ENCODE data around the gene GALNS. TPM values are rescaled to one million over a fixed set of nuclear protein-coding genes. Genes with fewer than 3 reads are reported as not detected.

The GALNS gene
- total RNA-seq, 2 experiments from 2014 or later: 50.9 to 51.8 TPM

DNA sequence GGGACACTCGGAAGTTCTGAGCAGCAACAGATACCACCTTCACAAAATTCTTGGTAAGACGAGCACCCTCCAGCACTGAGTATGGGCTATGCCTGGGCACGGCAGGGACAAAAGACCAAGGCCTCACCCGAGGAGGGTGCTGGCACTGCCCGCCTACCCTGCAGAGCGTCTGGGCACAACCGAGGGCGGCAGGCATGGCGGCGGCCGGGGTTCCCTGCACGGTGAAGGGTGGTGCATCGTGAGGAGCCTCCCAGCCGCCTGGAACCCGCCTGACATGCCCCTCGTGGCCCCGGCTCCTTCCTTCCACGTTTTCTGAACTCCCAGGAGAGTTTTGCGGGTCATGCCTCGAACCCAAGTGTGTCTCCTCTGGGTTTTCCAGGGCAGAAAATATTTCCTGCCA is 18.9 kb downstream of the GALNS start:
- DNase-seq (no peak), ATAC-seq (ENCODE audit: low read depth) (no peak)
- H3K36me3 Mint-ChIP-seq: no peaks in the 10 kb centered on the region
- POLR2A ChIA-PET: no interaction called here
- H3K4me1 Mint-ChIP-seq: no peaks in the 10 kb centered on the region
- H3K27ac Mint-ChIP-seq: no peak overlapping the region
- no peaks in the 10 kb centered on the region for H3K9me3 Mint-ChIP-seq
- no peak overlapping the region for H3K4me3 Mint-ChIP-seq
- no peaks in the 10 kb centered on the region for H3K27me3 Mint-ChIP-seq

DNA sequence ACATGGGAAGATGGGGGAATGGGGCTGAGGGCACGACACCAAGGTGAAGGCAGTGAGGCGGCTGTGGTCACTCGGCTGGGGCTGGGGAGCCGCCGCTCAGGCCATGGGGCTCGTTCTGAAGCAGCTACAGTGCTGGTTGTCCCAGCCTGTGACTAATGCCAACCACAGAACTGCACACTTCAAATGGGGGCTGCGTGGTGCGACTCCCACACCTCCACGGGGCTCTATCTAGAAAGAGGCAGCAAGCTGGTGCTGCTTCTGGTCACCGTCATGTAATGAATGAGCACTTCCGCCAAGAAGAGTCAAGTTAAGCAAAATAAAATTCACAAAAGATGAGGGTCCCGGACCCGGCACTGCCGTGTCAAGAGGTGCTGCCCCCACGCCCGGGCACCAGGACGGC is 20.0 kb downstream of the GALNS start:
- no peak overlapping the region for H3K27ac Mint-ChIP-seq
- ATAC-seq (ENCODE audit: low read depth) (no peak), DNase-seq (no peak)
- no peak overlapping the region for H3K4me3 Mint-ChIP-seq
- no peaks in the 10 kb centered on the region for H3K9me3 Mint-ChIP-seq
- H3K27me3 Mint-ChIP-seq: no peaks in the 10 kb centered on the region
- no peaks in the 10 kb centered on the region for H3K4me1 Mint-ChIP-seq
- POLR2A ChIA-PET: no interaction called here
- H3K36me3 Mint-ChIP-seq: no peaks in the 10 kb centered on the region

DNA sequence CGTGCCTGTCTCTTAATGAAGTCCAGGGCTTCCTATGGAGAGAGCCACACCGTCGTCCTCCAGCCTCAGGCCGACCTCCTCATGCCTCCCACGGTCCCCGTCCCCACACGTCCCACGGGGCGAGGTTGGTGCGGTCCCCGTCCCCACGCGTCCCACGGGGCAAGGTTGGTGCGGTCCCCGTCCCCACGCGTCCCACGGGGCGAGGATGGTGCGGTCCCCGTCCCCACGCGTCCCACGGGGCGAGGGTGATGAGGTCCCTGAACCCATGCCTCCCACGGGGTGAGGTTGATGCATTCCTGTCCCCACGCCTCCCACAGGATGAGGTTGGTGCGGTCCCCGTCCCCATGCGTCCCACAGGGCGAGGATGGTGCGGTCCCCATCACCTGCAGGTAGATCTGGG is 20.9 kb downstream of the GALNS start:
- Mint-ChIP-seq H3K36me3 (no peaks in the 10 kb centered on the region), H3K9me3 (no peaks in the 10 kb centered on the region), H3K4me3 (no peak overlapping the region), H3K27ac (no peak overlapping the region), H3K27me3 (no peaks in the 10 kb centered on the region), H3K4me1 (no peaks in the 10 kb centered on the region)
- ATAC-seq (ENCODE audit: low read depth) (no peak), DNase-seq (no peak)
- POLR2A ChIA-PET: no interaction called here

DNA sequence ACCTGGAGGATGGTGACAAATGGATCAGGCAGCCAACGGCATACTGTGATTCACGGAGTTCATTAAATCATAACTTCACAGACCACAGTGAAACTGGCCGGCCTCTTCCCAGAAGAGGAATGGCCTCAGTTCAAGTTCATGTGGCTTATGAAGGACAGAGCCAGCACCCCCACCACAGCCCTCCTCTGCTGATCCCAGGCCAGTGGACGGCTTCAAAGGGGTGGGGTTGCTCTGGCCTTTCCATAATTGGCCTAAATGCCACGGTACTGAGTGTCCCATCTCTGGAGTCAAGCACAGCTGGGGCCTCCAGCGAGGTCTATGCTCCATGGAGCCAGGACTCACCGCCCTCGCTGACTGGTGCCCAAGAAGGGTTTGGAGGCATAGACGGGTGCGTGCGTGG is 21.4 kb downstream of the GALNS start:
- no peak for DNase-seq
- no peaks in the 10 kb centered on the region for H3K9me3 Mint-ChIP-seq
- H3K27me3 Mint-ChIP-seq: no peaks in the 10 kb centered on the region
- POLR2A ChIA-PET: no interaction called here
- no peaks in the 10 kb centered on the region for H3K4me1 Mint-ChIP-seq
- no peak overlapping the region for H3K4me3 Mint-ChIP-seq
- H3K27ac Mint-ChIP-seq: no peak overlapping the region
- ATAC-seq (ENCODE audit: low read depth): no peak
- no peaks in the 10 kb centered on the region for H3K36me3 Mint-ChIP-seq

DNA sequence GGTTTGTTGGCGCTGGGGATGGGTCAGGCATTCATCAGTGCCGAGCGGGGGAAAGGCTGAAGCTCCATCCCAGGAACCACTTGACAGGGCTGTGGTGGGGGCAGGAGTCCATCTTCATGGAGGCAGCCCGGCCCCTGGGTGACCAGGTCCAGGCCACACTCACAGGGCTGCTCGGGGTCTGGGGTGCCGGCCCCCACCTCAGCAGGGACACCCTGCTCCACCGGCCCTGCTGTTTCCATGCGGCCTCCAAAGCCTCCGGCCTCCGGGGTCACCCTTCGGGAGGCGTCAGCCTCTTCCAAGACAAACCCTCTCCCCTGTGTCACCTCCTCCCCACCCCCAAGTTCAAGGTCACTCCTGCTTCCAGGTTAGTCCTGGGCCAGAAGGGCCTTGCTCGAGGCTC is 22.1 kb downstream of the GALNS start:
- Mint-ChIP-seq H3K27me3 (no peaks in the 10 kb centered on the region), H3K36me3 (no peaks in the 10 kb centered on the region), H3K4me3 (no peak overlapping the region), H3K4me1 (no peaks in the 10 kb centered on the region), H3K9me3 (no peaks in the 10 kb centered on the region), H3K27ac (no peak overlapping the region)
- POLR2A ChIA-PET: no interaction called here
- ATAC-seq (ENCODE audit: low read depth) (no peak), DNase-seq (no peak)

DNA sequence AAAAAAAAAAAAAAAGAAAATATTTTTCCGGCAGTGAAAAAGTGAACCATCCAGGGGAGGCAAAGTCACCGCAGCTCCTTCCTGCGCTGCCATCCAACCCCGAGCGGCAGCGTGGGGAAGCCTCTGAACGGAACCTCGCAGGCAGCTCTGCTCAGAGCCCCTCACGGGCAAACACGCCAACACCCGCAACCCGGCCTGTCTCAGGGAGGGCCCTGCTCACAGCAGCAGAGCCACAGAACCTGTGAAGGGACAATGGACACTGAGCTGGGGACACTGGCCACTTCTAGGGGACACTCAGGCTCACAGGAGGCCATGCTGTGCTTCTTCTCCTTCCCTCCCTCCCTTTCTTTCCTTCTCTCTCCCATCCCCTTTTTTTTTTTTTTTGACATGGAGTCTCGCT is 23.7 kb downstream of the GALNS start:
- H3K27ac Mint-ChIP-seq: no peak overlapping the region

DNA sequence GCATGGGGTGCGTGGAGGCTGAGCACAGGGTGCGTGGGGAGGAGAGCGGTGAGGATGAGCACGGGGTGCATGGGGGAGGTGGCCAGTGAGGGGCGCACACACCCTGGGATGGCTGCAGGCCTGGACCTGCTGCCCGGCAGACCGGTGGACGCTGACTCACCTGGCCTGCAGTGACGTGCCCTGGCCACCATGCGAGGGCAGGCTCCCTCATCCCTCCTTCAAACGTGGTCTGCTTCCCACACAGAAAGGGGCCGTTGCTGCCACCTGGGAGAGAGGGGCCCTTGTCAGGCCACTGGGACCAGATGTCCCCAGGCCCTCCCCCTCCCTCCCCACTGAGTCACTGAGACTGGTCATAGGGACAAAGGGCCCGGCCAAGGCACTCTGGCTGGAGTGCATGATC is 24.9 kb downstream of the GALNS start:
- Mint-ChIP-seq H3K27ac (no peak overlapping the region), H3K4me3 (no peak overlapping the region), H3K9me3 (no peaks in the 10 kb centered on the region), H3K4me1 (no peaks in the 10 kb centered on the region), H3K27me3 (no peaks in the 10 kb centered on the region), H3K36me3 (no peaks in the 10 kb centered on the region)
- no peak for DNase-seq
- POLR2A ChIA-PET: no interaction called here
- no peak for ATAC-seq (ENCODE audit: low read depth)

More for the DNA sequence above, 23.7 kb downstream of the GALNS start:
- Mint-ChIP-seq H3K4me1 (no peaks in the 10 kb centered on the region), H3K27me3 (no peaks in the 10 kb centered on the region), H3K9me3 (no peaks in the 10 kb centered on the region), H3K4me3 (no peak overlapping the region), H3K36me3 (no peaks in the 10 kb centered on the region)
- POLR2A ChIA-PET: interaction anchor here (0.7 kb wide), 1 partner anchor 11 kb away, joined by 3 read pairs; no protein-coding TSS in a partner anchor
- DNase-seq (no peak), ATAC-seq (ENCODE audit: low read depth) (no peak)

DNA sequence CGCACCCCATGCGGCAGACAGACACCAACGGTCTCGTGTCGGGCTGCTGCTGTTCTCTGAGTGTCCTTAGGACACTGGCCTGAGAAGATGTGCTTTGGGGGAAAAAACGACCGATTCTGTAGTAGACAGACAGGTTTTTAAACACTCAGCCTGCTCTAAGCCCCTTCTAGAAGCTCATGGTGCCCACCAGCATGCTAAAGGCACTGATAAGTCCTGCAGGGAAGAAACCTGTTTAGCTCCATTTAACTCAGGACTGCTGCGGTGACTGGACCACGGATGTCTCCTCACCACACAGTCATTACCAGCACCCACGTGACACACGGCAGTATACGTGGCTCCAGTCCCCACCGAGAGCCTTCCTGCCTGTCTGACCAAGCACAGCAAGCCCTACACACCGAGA is 26.0 kb downstream of the GALNS start:
- Mint-ChIP-seq H3K4me1 (peaks cover 1% of the 10 kb centered on the region), H3K9me3 (no peaks in the 10 kb centered on the region), H3K27me3 (no peaks in the 10 kb centered on the region), H3K4me3 (no peak overlapping the region), H3K27ac (no peak overlapping the region), H3K36me3 (no peaks in the 10 kb centered on the region)
- ATAC-seq (ENCODE audit: low read depth) (no peak), DNase-seq (no peak)
- POLR2A ChIA-PET: no interaction called here

DNA sequence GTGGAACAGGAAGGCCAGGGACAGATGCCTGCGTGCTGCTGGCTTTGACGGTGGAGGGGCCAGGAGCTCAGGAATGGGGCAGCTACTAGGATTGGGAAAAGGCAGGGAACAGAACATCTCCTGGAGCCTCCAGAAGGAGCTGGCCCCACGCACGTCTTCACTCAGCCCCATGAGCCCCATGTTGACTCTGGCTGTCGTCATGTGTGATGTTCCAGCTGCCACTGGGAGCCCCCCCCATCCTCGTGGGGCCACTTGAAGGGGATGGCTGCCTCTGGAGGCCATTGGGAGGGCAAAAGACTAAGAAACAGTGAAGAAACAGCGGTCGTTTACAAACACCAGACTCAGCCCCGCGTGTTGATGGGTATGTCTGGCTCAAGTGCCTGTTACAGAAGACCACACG is 26.5 kb downstream of the GALNS start:
- POLR2A ChIA-PET: interaction anchor here (0.7 kb wide), 1 partner anchor 20 kb away, joined by 3 read pairs; no protein-coding TSS in a partner anchor
- ATAC-seq (ENCODE audit: low read depth): no peak
- Mint-ChIP-seq H3K36me3 (no peaks in the 10 kb centered on the region), H3K4me3 (no peak overlapping the region), H3K27me3 (no peaks in the 10 kb centered on the region), H3K9me3 (no peaks in the 10 kb centered on the region), H3K4me1 (peaks cover 1% of the 10 kb centered on the region), H3K27ac (no peak overlapping the region)
- no peak for DNase-seq

DNA sequence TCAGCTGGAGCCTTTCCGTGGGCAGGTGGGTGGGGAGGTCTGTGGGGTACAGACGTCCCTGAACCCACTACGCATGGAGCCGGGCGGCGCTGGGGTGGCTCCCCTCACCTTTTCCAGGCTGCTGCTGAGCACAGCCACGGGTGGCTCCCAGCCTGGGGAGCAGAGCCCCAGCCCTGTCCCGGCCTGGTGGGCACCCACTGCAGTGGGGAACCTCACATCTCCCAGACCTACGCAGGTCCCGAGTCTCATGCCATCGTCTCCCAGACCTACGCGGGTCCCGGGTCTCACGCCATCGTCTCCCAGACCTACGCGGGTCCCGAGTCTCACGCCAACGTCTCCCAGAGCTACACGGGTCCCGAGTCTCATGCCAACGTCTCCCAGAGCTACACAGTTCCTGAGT is 28.0 kb downstream of the GALNS start:
- no peaks in the 10 kb centered on the region for H3K9me3 Mint-ChIP-seq
- no peak for ATAC-seq (ENCODE audit: low read depth)
- H3K4me1 Mint-ChIP-seq: peaks cover 1% of the 10 kb centered on the region
- no peaks in the 10 kb centered on the region for H3K27me3 Mint-ChIP-seq
- H3K4me3 Mint-ChIP-seq: no peak overlapping the region
- no peaks in the 10 kb centered on the region for H3K36me3 Mint-ChIP-seq
- POLR2A ChIA-PET: no interaction called here
- no peak for DNase-seq
- no peak overlapping the region for H3K27ac Mint-ChIP-seq

DNA sequence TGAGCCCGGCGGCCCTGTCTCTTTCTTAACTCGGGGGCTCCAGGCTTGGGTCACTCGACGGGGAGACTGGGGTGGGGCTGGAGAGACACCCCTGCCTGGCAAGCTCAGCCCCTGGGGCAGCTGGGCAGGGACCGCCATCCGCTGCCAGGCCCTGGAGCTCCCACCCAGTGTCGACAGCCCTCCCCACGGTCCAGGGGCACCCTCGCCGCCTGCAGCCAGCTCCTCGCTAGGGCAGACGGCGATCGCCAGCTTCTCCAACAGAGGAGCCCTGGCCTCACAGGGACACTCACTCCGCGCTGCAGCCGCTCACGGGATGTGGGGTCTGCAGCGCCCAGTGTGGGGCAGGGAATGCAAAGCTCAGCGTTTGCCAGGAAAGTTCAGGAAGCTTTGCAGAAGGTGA is 29.0 kb downstream of the GALNS start:
- Mint-ChIP-seq H3K36me3 (peaks cover 3% of the 10 kb centered on the region), H3K4me3 (no peak overlapping the region), H3K4me1 (peaks cover 1% of the 10 kb centered on the region), H3K9me3 (no peaks in the 10 kb centered on the region), H3K27ac (no peak overlapping the region), H3K27me3 (no peaks in the 10 kb centered on the region)
- POLR2A ChIA-PET: interaction anchor here (0.5 kb wide), 1 partner anchor 19 kb away, joined by 3 read pairs; no protein-coding TSS in a partner anchor
- DNase-seq (no peak), ATAC-seq (ENCODE audit: low read depth) (no peak)

DNA sequence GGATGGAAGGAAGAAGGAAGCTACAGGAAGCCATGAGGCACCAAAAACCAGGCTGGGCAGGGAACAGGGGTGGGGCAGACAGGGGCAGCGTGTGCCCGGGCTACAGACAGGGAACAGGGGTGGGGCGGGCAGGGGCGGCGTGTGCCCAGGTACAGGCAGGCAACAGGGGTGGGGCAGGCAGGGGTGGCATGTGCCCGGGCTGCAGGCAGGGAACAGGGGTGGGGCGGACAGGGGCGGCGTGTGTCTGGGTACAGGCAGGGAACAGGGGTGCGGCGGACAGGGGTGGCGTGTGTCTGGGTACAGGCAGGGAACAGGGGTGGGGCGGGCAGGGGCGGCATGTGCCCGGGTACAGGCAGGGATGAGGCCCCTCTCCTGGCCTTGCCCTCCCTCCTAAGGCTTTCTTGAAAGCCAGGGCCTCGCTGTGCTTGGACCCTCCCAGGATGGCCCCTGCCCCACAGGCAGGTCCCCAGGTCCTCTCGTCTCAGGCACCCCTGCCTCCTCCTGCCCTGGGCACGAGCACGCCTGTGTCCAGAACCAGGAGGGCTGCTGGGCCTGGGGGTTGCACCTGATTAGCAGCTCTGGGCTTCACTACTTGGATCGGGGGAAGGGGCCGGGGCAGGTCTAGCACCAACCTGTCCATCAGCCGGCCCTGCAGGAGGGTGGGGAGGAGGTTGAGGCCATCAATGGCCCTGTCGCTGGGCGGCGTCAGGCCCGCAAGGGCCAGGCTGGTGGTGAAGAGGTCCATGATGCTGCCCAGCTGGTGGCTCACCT is 30.5 kb downstream of the GALNS start:
- H3K4me3 Mint-ChIP-seq: no peak overlapping the region
- POLR2A ChIA-PET: no interaction called here
- H3K9me3 Mint-ChIP-seq: no peaks in the 10 kb centered on the region
- H3K27ac Mint-ChIP-seq: no peak overlapping the region
- H3K4me1 Mint-ChIP-seq: peaks cover 1% of the 10 kb centered on the region
- H3K36me3 Mint-ChIP-seq: peaks cover 3% of the 10 kb centered on the region
- no peak for DNase-seq
- H3K27me3 Mint-ChIP-seq: no peaks in the 10 kb centered on the region
- no peak for ATAC-seq (ENCODE audit: low read depth)

DNA sequence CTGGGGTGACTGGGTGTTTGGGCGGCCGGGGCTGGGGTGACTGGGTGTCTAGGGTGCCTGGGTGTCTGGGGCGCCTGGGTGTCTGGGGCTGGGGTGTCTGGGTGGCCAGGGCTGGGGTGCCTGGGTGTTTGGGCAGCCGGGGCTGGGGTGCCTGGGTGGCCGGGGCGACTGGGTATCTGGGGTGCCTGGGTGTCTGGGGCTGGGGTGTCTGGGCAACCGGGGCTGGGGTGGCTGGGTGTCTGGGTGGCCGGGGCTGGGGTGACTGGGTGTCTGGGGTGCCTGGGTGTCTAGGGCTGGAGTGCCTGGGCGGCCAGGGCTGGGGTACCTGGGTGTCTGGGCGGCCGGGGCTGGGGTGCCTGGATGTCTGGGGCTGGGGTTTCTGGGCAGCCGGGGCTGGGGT is 31.6 kb downstream of the GALNS start:
- H3K27ac Mint-ChIP-seq: no peak overlapping the region
- H3K36me3 Mint-ChIP-seq: peaks cover 3% of the 10 kb centered on the region
- no peak for DNase-seq
- H3K9me3 Mint-ChIP-seq: no peaks in the 10 kb centered on the region
- H3K27me3 Mint-ChIP-seq: no peaks in the 10 kb centered on the region
- ATAC-seq (ENCODE audit: low read depth): no peak
- peaks cover 1% of the 10 kb centered on the region for H3K4me1 Mint-ChIP-seq
- H3K4me3 Mint-ChIP-seq: no peak overlapping the region
- POLR2A ChIA-PET: no interaction called here

DNA sequence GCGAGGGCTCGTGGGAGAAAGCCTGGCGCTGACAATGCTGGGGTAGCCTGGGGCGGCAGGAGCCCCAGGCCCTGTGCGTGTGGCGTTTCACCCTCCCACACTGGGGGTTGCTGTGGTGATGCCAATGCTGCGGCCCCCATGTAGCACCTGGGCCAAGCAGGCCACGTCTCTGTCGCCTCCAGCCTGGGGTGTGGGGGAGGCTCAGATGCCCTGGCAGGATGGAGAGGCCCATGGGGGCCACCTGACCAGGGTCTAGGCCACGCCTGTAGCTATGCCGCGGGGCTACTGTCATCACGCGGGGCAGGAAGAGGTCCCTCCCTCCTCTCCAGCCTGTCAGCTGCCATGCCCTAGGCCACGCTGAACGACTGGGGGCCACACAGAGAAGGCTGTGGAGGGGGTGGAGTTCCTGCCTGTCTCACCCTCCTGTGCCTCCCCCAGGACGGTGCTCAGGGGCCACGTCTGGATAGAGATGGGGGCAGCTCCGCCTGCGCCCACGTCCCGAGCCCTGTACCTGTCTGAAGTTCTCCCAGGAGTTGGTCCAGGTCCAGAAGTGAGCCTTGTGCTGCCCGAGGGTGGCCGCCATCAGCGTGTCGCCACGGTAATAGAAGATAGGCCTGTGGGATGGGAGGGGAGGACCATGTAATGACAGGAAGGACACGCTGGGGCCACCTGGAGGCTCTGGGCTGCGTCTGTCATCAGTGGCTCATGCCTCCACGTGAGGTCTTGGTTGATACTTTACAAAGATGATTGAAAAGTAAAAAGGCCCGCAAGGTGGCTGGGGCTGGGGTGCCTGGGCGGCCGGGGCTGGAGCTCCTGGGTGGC is 32.3 kb downstream of the GALNS start:
- POLR2A ChIA-PET: no interaction called here
- Mint-ChIP-seq H3K27ac (no peak overlapping the region), H3K4me3 (no peak overlapping the region), H3K4me1 (peaks cover 1% of the 10 kb centered on the region), H3K27me3 (no peaks in the 10 kb centered on the region), H3K9me3 (no peaks in the 10 kb centered on the region), H3K36me3 (peaks cover 3% of the 10 kb centered on the region)
- ATAC-seq (ENCODE audit: low read depth): no peak
- no peak for DNase-seq

Data from activated naive CD8-positive, alpha-beta T cell treated with anti-CD3 and anti-CD28 coated beads, Interleukin-2, amount 10 ng/mL, durations not matched to agents 7 days and 5 days (primary cell).